Ovary (tissue), 9 donors: ENCODE measurements around the gene C2orf81. TPM values are rescaled to one million over a fixed set of nuclear protein-coding genes. Genes with fewer than 3 reads are reported as not detected.

ENCODE experiments used
- DNase-seq, 5 donors: peaks; one replicate each; pipeline ENCODE4 v3.0.0-alpha.2; 2019 to 2020
- H3K27ac ChIP-seq, 2 donors: fragments of 200-600 bp; one replicate each; pipeline versions ENCODE4 v1.5.1 to v1.8.0; 2019 to 2022
- H3K27me3 ChIP-seq: fragments of 200-600 bp; one replicate; pipeline ENCODE4 v1.8.0; 2022
- H3K36me3 ChIP-seq: fragments of 200-600 bp; sonication (generic); one replicate; pipeline ENCODE4 v1.5.1; 2019
- H3K4me1 ChIP-seq: one replicate; pipeline ENCODE4 v1.8.1; 2013; ENCODE audit warnings: mild to moderate bottlenecking, moderate library complexity; ENCODE audit not compliant: insufficient read depth
- H3K4me3 ChIP-seq: fragments of 200-600 bp; sonication (generic); one replicate; pipeline ENCODE4 v1.5.1; 2017
- H3K9me3 ChIP-seq, 2 donors: fragments of 200-600 bp in 1 of 2; sonication (generic) in 1 of 2; one replicate each; pipeline versions ENCODE4 v1.5.1 to v1.8.1; 2013 to 2019; ENCODE audit warnings: mild to moderate bottlenecking in 1 of 2, moderate library complexity in 1 of 2
- CTCF ChIP-seq, 3 donors: fragments of 450-650 bp in 2 of 3; fragments of 200-600 bp in 1 of 3; IDR thresholded peaks; one replicate each; pipeline versions ENCODE4 v1.5.1 to v1.8.0; 2016 to 2022; ENCODE audit warnings: antibody characterized with exemption in 3 of 3, mild to moderate bottlenecking in 1 of 3
- EP300 ChIP-seq: sonication (generic); formaldehyde crosslinking; IDR thresholded peaks from one replicate; pipeline ENCODE4 v1.6.1; 2017; ENCODE audit warnings: antibody characterized with exemption
- POLR2A ChIP-seq: fragments of 450-650 bp; IDR thresholded peaks from one replicate; pipeline ENCODE4 v1.6.1; 2017; ENCODE audit warnings: antibody characterized with exemption, mild to moderate bottlenecking, moderate library complexity
- WGBS, 3 donors: extraction: QIAGEN DNeasy Blood & Tissue Kit in 1 of 3; methylation state at CpG; one replicate each; pipeline versions ENCODE4 v1.1.5 to v1.1.7; 2013 to 2017; 5-methylcytosine and 5-hydroxymethylcytosine counted together
- intact Hi-C, 4 donors: fragments of 100-400 bp; cut with DNase I; formaldehyde crosslinking; loops; one replicate each; pipeline versions ENCODE4 v1.11.0 to v1.15.1; 2022 to 2023
- polyA plus RNA-seq, 2 donors: library from polyadenylated mRNA; stranded (reverse); fragments of 200-250 nt in 1 of 2; fragments of 350-450 nt in 1 of 2; fragmentation: Illumina TruSeq in 1 of 2; extraction: RNeasy Lipid Tissue Mini Kit (QIAGEN cat#74804) in 1 of 2; gene quantifications; one replicate each; pipeline ENCODE4 v1.2.3, GENCODE V29; 2013 to 2014
- total RNA-seq, 7 donors: library from RNA; depleted of rRNA in 2 of 7; stranded (reverse); fragments of >200 nt in 2 of 7; fragmentation: NEBNext Ultra II Directional in 3 of 7; extraction: Animal tissue kit (Norgen Biotek cat#: 25700) in 3 of 7; gene quantifications; one replicate each; pipeline versions ENCODE4 v1.1.0 to v1.2.4, GENCODE V29; 2016 to 2023
- donor health status: DM: no; HTN: no; CAD: no; lungs with moderate emphysema.
- donor health status: DM: no; HTN: no; CAD: no.
- donor health status: Bipolar disorder and iron deficiency.
- donor health status: DM: yes; HTN: yes; CAD: no.
- donor health status: DM: no; HTN: no; CAD: no.
- donor health status: DM: yes; HTN: yes; CAD: no.

C2orf81 gene
- total and polyA plus RNA-seq, 9 donors: 0.85 to 9.9 (median 4.5) TPM

- Histone ChIP-seq H3K9me3 (no peaks in the 10 kb centered on the region), H3K4me3 (no peak overlapping the region), H3K4me1 (peaks cover 2% of the 10 kb centered on the region), H3K27ac (no peak overlapping the region), H3K27me3 (no peaks in the 10 kb centered on the region), H3K36me3 (no peaks in the 10 kb centered on the region)
- no peak for DNase-seq
- intact Hi-C loops: no loop called here
- 75 to 80% (median 77%) methylated on average over 13 to 14 of the region's 14 CpGs for WGBS, 3 donors
- TF ChIP-seq EP300 (no peak), POLR2A (no peak), CTCF (IDR thresholded peaks at IDR 0.05) (no peak)
These were observed 4.9 kb upstream of the C2orf81 start for GRCh38 chr2:74426181-74426758.

DNA sequence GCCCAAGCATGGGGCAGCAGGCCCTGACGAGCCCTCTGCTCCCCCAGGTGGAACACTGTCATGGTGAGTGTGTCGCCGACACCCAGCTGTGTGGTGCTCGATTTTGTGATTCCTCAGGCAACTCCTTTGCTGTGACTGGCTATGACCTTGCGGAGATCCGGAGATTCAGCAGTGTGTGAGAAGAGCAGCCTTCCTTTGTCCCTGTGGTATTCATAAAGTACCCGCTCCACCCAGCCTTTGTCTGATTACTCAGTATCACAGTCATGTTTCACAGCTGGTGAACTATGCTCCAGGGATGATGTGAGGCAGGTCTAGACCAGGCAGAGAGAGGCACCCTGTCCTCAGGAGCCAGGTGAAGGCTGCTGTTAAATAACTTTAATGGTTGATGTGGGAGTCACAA is 4.1 kb upstream of the C2orf81 start:
- Histone ChIP-seq H3K27me3 (no peaks in the 10 kb centered on the region), H3K4me1 (peaks cover 3% of the 10 kb centered on the region), H3K4me3 (no peak overlapping the region), H3K9me3 (no peaks in the 10 kb centered on the region), H3K27ac (no peak overlapping the region), H3K36me3 (no peaks in the 10 kb centered on the region)
- 67 to 72% (median 72%) methylated on average over 7 of the region's 7 CpGs for WGBS, 3 donors
- TF ChIP-seq CTCF (IDR thresholded peaks at IDR 0.05) (no peak), EP300 (no peak)
- intact Hi-C loops: no loop called here
- DNase-seq: no peak

- Histone ChIP-seq H3K36me3 (no peaks in the 10 kb centered on the region), H3K27me3 (no peaks in the 10 kb centered on the region), H3K9me3 (no peaks in the 10 kb centered on the region), H3K27ac (no peak overlapping the region), H3K4me3 (no peak overlapping the region), H3K4me1 (peaks cover 3% of the 10 kb centered on the region)
- no peak for DNase-seq
- WGBS, 3 donors: 69 to 74% (median 72%) methylated on average over 5 of the region's 5 CpGs
- TF ChIP-seq POLR2A (no peak), EP300 (no peak), CTCF (IDR thresholded peaks at IDR 0.05) (no peak)
- intact Hi-C loops: no loop called here
These were observed 3.6 kb upstream of the C2orf81 start for GRCh38 chr2:74424995-74425406.

GRCh38 chr2:74424139-74424992 is 2.9 kb upstream of the C2orf81 start:
- Histone ChIP-seq H3K9me3 (no peaks in the 10 kb centered on the region), H3K4me3 (no peak overlapping the region), H3K36me3 (no peaks in the 10 kb centered on the region), H3K4me1 (peaks cover 3% of the 10 kb centered on the region), H3K27me3 (no peaks in the 10 kb centered on the region), H3K27ac (no peak overlapping the region)
- WGBS, 3 donors: 66 to 76% (median 73%) methylated on average over 5 of the region's 5 CpGs
- TF ChIP-seq EP300 (no peak), CTCF (IDR thresholded peaks at IDR 0.05) (no peak), POLR2A (no peak)
- intact Hi-C loops: no loop called here
- no peak for DNase-seq
